K562 (cell line): Measurements from ENCODE around the gene OTOGL.

ENCODE experiments used
- EP300 ChIP-seq: IDR thresholded peaks from 2 replicates; pipeline ENCODE4 v1.6.1; 2012; ENCODE audit warnings: low read length, improper control_type of control experiment
- FOXA1 ChIP-seq: fragments of 450-650 bp; IDR thresholded peaks from 2 replicates; pipeline ENCODE4 v1.6.1; 2016; ENCODE audit warnings: mild to moderate bottlenecking, borderline replicate concordance
- HDAC2 ChIP-seq: fragments of 450-650 bp; IDR thresholded peaks from 2 replicates; pipeline ENCODE4 v1.6.1; 2016; ENCODE audit warnings: mild to moderate bottlenecking
- MYC ChIP-seq, 2 experiments: fragments of 250-450 bp in 1 of 2; sonication (Bioruptor Pico) in 1 of 2; IDR thresholded peaks; 2 replicates each; pipeline versions ENCODE4 v1.5.1 to v1.6.1; 2012 to 2021; ENCODE audit warnings: low read depth in 2 of 2, borderline replicate concordance in 1 of 2, improper control_type of control experiment in 1 of 2, low read length in 1 of 2, mild to moderate bottlenecking in 1 of 2, moderate library complexity in 1 of 2
- POLR2A ChIP-seq: fragments of 450-650 bp; conservative IDR thresholded peaks from 2 replicates; pipeline ENCODE4 v1.6.1; 2016
- ZFP36 ChIP-seq: fragments of 150-350 bp; IDR thresholded peaks from 2 replicates; pipeline ENCODE4 v1.6.1; 2018; ENCODE audit warnings: low read length, low read depth; ENCODE audit not compliant: partially characterized antibody
- TF ChIP-seq, protein P1 (sequence below): sonication (generic); IDR thresholded peaks from 2 replicates; pipeline ENCODE4 v1.6.1; 2016
- TF ChIP-seq, protein P2 (sequence below): sonication (generic); formaldehyde crosslinking; IDR thresholded peaks from 2 replicates; pipeline ENCODE4 v1.8.0; 2022; ENCODE audit warnings: mild to moderate bottlenecking, missing genetic modification reagents
- TF ChIP-seq, protein P3 (sequence below), 3 experiments: IDR thresholded peaks in 2 of 3; conservative IDR thresholded peaks in 1 of 3; 2 replicates each; pipeline ENCODE4 v1.5.1; 2011 to 2012; ENCODE audit warnings: low read length in 3 of 3, mild to moderate bottlenecking in 3 of 3, control low read depth in 2 of 3, improper control_type of control experiment in 1 of 3, inconsistent platforms in 1 of 3, low read depth in 1 of 3, mixed read lengths in 1 of 3, moderate library complexity in 1 of 3; ENCODE audit not compliant: insufficient read depth in 2 of 3
- TF ChIP-seq, protein P4 (sequence below), 2 experiments: fragments of 450-650 bp in 1 of 2; sonication (generic) in 1 of 2; formaldehyde crosslinking; conservative IDR thresholded peaks; 2 replicates each; pipeline versions ENCODE4 v1.4.0 to v1.8.1; 2020 to 2022; ENCODE audit warnings: mild to moderate bottlenecking in 1 of 2, missing genetic modification reagents in 1 of 2
- TF ChIP-seq, protein P5 (sequence below), 2 experiments: IDR thresholded peaks in 1 of 2; conservative IDR thresholded peaks in 1 of 2; 2 replicates each; pipeline ENCODE4 v1.6.1; 2016; ENCODE audit warnings: low read depth in 2 of 2, mild to moderate bottlenecking in 1 of 2, missing compliant biosample characterization in 1 of 2, missing genetic modification characterization in 1 of 2, moderate library complexity in 1 of 2
- TF ChIP-seq, protein P6 (sequence below): sonication (generic); formaldehyde crosslinking; IDR thresholded peaks from 2 replicates; pipeline ENCODE4 v1.8.1; 2023; ENCODE audit warnings: mild to moderate bottlenecking, missing genetic modification reagents
- TF ChIP-seq, protein P7 (sequence below): fragments of 450-650 bp; conservative IDR thresholded peaks from 2 replicates; pipeline ENCODE4 v1.6.1; 2016; ENCODE audit warnings: missing genetic modification characterization, low read depth, mild to moderate bottlenecking, control low read depth, missing compliant biosample characterization

DNA sequence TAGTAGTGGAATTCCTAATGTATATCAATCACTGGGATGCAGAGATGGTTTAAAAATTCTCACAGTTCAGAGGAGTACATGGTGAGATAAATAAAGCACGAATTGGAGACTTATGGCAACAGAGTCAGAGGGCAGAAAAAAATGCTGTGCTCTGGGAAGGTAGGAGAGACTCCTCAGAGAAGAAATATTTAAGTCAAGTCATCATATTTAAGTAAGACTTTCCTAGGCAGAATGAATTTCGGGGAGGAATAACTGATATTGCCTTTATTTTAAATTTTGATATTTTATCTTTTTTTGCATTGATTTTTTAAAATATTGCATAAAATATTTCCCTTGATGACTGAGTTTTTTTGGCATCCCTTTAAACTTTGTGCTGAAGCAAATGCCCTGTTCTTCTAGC is 67.4 kb downstream of the OTOGL start:
- TF ChIP-seq, protein P1, sequence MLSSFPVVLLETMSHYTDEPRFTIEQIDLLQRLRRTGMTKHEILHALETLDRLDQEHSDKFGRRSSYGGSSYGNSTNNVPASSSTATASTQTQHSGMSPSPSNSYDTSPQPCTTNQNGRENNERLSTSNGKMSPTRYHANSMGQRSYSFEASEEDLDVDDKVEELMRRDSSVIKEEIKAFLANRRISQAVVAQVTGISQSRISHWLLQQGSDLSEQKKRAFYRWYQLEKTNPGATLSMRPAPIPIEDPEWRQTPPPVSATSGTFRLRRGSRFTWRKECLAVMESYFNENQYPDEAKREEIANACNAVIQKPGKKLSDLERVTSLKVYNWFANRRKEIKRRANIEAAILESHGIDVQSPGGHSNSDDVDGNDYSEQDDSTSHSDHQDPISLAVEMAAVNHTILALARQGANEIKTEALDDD: no peak
- no peak for TF ChIP-seq MYC (IDR thresholded peaks at IDR 0.05; ENCODE audit: low read depth, low read length)
- TF ChIP-seq MYC (CRISPR knock-in tag; IDR thresholded peaks at IDR 0.05; ENCODE audit: borderline replicate concordance, low read depth): no peak
- TF ChIP-seq, protein P2, sequence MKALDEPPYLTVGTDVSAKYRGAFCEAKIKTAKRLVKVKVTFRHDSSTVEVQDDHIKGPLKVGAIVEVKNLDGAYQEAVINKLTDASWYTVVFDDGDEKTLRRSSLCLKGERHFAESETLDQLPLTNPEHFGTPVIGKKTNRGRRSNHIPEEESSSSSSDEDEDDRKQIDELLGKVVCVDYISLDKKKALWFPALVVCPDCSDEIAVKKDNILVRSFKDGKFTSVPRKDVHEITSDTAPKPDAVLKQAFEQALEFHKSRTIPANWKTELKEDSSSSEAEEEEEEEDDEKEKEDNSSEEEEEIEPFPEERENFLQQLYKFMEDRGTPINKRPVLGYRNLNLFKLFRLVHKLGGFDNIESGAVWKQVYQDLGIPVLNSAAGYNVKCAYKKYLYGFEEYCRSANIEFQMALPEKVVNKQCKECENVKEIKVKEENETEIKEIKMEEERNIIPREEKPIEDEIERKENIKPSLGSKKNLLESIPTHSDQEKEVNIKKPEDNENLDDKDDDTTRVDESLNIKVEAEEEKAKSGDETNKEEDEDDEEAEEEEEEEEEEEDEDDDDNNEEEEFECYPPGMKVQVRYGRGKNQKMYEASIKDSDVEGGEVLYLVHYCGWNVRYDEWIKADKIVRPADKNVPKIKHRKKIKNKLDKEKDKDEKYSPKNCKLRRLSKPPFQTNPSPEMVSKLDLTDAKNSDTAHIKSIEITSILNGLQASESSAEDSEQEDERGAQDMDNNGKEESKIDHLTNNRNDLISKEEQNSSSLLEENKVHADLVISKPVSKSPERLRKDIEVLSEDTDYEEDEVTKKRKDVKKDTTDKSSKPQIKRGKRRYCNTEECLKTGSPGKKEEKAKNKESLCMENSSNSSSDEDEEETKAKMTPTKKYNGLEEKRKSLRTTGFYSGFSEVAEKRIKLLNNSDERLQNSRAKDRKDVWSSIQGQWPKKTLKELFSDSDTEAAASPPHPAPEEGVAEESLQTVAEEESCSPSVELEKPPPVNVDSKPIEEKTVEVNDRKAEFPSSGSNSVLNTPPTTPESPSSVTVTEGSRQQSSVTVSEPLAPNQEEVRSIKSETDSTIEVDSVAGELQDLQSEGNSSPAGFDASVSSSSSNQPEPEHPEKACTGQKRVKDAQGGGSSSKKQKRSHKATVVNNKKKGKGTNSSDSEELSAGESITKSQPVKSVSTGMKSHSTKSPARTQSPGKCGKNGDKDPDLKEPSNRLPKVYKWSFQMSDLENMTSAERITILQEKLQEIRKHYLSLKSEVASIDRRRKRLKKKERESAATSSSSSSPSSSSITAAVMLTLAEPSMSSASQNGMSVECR (CRISPR knock-in tag): no peak
- TF ChIP-seq EP300: no peak
- no peak for TF ChIP-seq POLR2A
- TF ChIP-seq, protein P3, sequence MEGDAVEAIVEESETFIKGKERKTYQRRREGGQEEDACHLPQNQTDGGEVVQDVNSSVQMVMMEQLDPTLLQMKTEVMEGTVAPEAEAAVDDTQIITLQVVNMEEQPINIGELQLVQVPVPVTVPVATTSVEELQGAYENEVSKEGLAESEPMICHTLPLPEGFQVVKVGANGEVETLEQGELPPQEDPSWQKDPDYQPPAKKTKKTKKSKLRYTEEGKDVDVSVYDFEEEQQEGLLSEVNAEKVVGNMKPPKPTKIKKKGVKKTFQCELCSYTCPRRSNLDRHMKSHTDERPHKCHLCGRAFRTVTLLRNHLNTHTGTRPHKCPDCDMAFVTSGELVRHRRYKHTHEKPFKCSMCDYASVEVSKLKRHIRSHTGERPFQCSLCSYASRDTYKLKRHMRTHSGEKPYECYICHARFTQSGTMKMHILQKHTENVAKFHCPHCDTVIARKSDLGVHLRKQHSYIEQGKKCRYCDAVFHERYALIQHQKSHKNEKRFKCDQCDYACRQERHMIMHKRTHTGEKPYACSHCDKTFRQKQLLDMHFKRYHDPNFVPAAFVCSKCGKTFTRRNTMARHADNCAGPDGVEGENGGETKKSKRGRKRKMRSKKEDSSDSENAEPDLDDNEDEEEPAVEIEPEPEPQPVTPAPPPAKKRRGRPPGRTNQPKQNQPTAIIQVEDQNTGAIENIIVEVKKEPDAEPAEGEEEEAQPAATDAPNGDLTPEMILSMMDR (IDR thresholded peaks at IDR 0.05 in 2 of 3, conservative IDR thresholded peaks at IDR 0.05 in 1 of 3; ENCODE audit: insufficient read depth in 2 of 3, low read depth in 1 of 3, low read length in 3 of 3): no peak
- TF ChIP-seq FOXA1: no peak
- TF ChIP-seq, protein P4, sequence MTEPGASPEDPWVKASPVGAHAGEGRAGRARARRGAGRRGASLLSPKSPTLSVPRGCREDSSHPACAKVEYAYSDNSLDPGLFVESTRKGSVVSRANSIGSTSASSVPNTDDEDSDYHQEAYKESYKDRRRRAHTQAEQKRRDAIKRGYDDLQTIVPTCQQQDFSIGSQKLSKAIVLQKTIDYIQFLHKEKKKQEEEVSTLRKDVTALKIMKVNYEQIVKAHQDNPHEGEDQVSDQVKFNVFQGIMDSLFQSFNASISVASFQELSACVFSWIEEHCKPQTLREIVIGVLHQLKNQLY (CRISPR knock-in tag; conservative IDR thresholded peaks at IDR 0.05): no peak
- TF ChIP-seq, protein P5, sequence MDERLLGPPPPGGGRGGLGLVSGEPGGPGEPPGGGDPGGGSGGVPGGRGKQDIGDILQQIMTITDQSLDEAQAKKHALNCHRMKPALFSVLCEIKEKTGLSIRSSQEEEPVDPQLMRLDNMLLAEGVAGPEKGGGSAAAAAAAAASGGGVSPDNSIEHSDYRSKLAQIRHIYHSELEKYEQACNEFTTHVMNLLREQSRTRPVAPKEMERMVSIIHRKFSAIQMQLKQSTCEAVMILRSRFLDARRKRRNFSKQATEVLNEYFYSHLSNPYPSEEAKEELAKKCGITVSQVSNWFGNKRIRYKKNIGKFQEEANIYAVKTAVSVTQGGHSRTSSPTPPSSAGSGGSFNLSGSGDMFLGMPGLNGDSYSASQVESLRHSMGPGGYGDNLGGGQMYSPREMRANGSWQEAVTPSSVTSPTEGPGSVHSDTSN (CRISPR knock-in tag; IDR thresholded peaks at IDR 0.05; ENCODE audit: low read depth): no peak
- TF ChIP-seq, protein P5 (tag; conservative IDR thresholded peaks at IDR 0.05; ENCODE audit: low read depth): no peak
- TF ChIP-seq, protein P6, sequence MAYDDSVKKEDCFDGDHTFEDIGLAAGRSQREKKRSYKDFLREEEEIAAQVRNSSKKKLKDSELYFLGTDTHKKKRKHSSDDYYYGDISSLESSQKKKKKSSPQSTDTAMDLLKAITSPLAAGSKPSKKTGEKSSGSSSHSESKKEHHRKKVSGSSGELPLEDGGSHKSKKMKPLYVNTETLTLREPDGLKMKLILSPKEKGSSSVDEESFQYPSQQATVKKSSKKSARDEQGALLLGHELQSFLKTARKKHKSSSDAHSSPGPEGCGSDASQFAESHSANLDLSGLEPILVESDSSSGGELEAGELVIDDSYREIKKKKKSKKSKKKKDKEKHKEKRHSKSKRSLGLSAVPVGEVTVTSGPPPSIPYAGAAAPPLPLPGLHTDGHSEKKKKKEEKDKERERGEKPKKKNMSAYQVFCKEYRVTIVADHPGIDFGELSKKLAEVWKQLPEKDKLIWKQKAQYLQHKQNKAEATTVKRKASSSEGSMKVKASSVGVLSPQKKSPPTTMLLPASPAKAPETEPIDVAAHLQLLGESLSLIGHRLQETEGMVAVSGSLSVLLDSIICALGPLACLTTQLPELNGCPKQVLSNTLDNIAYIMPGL (CRISPR knock-in tag): no peak
- TF ChIP-seq, protein P7, sequence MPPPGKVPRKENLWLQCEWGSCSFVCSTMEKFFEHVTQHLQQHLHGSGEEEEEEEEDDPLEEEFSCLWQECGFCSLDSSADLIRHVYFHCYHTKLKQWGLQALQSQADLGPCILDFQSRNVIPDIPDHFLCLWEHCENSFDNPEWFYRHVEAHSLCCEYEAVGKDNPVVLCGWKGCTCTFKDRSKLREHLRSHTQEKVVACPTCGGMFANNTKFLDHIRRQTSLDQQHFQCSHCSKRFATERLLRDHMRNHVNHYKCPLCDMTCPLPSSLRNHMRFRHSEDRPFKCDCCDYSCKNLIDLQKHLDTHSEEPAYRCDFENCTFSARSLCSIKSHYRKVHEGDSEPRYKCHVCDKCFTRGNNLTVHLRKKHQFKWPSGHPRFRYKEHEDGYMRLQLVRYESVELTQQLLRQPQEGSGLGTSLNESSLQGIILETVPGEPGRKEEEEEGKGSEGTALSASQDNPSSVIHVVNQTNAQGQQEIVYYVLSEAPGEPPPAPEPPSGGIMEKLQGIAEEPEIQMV (tag): no peak
- TF ChIP-seq ZFP36: no peak
- no peak for TF ChIP-seq HDAC2
